HUES48 (cell line): ENCODE measurements around the gene NELL1.

ENCODE experiments used
- H3K27ac ChIP-seq: one replicate; pipeline ENCODE4 v1.7.0; 2013; ENCODE audit warnings: low read depth, low read length, inconsistent platforms
- H3K27me3 ChIP-seq: 2 replicates; pipeline ENCODE4 v1.6.1; 2013; ENCODE audit warnings: mild to moderate bottlenecking, low read length; ENCODE audit not compliant: control insufficient read depth, insufficient read depth
- H3K36me3 ChIP-seq: 2 replicates; pipeline ENCODE4 v1.6.1; 2013; ENCODE audit warnings: low read length; ENCODE audit not compliant: control insufficient read depth, insufficient read depth
- H3K4me1 ChIP-seq: 2 replicates; pipeline ENCODE4 v1.6.1; 2013; ENCODE audit warnings: mild to moderate bottlenecking, low read length; ENCODE audit not compliant: control insufficient read depth, insufficient read depth
- H3K4me3 ChIP-seq: 2 replicates; pipeline ENCODE4 v1.5.1; 2013; ENCODE audit warnings: mild to moderate bottlenecking, low read depth, low read length
- H3K9ac ChIP-seq: 2 replicates; pipeline ENCODE4 v1.6.1; 2013; ENCODE audit warnings: mild to moderate bottlenecking, low read depth, low read length, moderate library complexity
- H3K9me3 ChIP-seq: 2 replicates; pipeline ENCODE4 v1.6.1; 2013; ENCODE audit warnings: low read length; ENCODE audit not compliant: control insufficient read depth, insufficient read depth

NELL1 gene

GRCh38 chr11:21564833-21565682 is 895.7 kb downstream of the NELL1 start:
- H3K4me3 ChIP-seq, result no peak overlapping the region
- H3K27ac ChIP-seq, result no peak overlapping the region
- no peaks in the 10 kb centered on the region for H3K27me3 ChIP-seq
- H3K9ac ChIP-seq, result no peak overlapping the region
- H3K4me1 ChIP-seq, result peaks cover 7% of the 10 kb centered on the region
- no peaks in the 10 kb centered on the region for H3K36me3 ChIP-seq
- no peaks in the 10 kb centered on the region for H3K9me3 ChIP-seq

GRCh38 chr11:21566521-21567117 is 897.2 kb downstream of the NELL1 start:
- Histone ChIP-seq H3K4me1 (peaks cover 3% of the 10 kb centered on the region; the same call in 1 of the 2 replicates), H3K27ac (no peak overlapping the region), H3K36me3 (no peaks in the 10 kb centered on the region), H3K27me3 (no peaks in the 10 kb centered on the region), H3K4me3 (no peak overlapping the region), H3K9ac (no peak overlapping the region), H3K9me3 (no peaks in the 10 kb centered on the region)

GRCh38 chr11:21567645-21568290 is 898.4 kb downstream of the NELL1 start:
- Histone ChIP-seq H3K4me1 (no peaks in the 10 kb centered on the region), H3K9ac (no peak overlapping the region), H3K27me3 (no peaks in the 10 kb centered on the region), H3K9me3 (no peaks in the 10 kb centered on the region), H3K27ac (no peak overlapping the region), H3K36me3 (no peaks in the 10 kb centered on the region), H3K4me3 (no peak overlapping the region)

GRCh38 chr11:21572210-21572609 is 902.8 kb downstream of the NELL1 start:
- Histone ChIP-seq H3K9ac (no peak overlapping the region), H3K27me3 (no peaks in the 10 kb centered on the region), H3K27ac (no peak overlapping the region)

GRCh38 chr11:21582791-21583190 is 913.4 kb downstream of the NELL1 start:
- H3K4me1 ChIP-seq, result no peaks in the 10 kb centered on the region
- no peaks in the 10 kb centered on the region for H3K36me3 ChIP-seq
- H3K27me3 ChIP-seq, result no peaks in the 10 kb centered on the region
- no peaks in the 10 kb centered on the region for H3K9me3 ChIP-seq
- no peak overlapping the region for H3K4me3 ChIP-seq
- no peak overlapping the region for H3K27ac ChIP-seq
- H3K9ac ChIP-seq, result no peak overlapping the region

More at GRCh38 chr11:21572210-21572609, 902.8 kb downstream of the NELL1 start:
- H3K4me1 ChIP-seq, result no peaks in the 10 kb centered on the region
- no peak overlapping the region for H3K4me3 ChIP-seq
- no peaks in the 10 kb centered on the region for H3K9me3 ChIP-seq
- no peaks in the 10 kb centered on the region for H3K36me3 ChIP-seq

GRCh38 chr11:21588754-21589153 is 919.4 kb downstream of the NELL1 start:
- no peaks in the 10 kb centered on the region for H3K27me3 ChIP-seq
- H3K9ac ChIP-seq, result no peak overlapping the region
- H3K27ac ChIP-seq, result no peak overlapping the region
- no peaks in the 10 kb centered on the region for H3K4me1 ChIP-seq
- H3K36me3 ChIP-seq, result no peaks in the 10 kb centered on the region
- H3K4me3 ChIP-seq, result no peak overlapping the region
- no peaks in the 10 kb centered on the region for H3K9me3 ChIP-seq

- no peak overlapping the region for H3K9ac ChIP-seq
- no peaks in the 10 kb centered on the region for H3K27me3 ChIP-seq
- H3K36me3 ChIP-seq, result no peaks in the 10 kb centered on the region
- no peaks in the 10 kb centered on the region for H3K9me3 ChIP-seq
- H3K27ac ChIP-seq, result no peak overlapping the region
- no peak overlapping the region for H3K4me3 ChIP-seq
- no peaks in the 10 kb centered on the region for H3K4me1 ChIP-seq
These were observed 933.3 kb downstream of the NELL1 start for GRCh38 chr11:21602699-21603098.

- Histone ChIP-seq H3K27ac (no peak overlapping the region), H3K9ac (no peak overlapping the region), H3K27me3 (no peaks in the 10 kb centered on the region), H3K4me1 (no peaks in the 10 kb centered on the region), H3K9me3 (no peaks in the 10 kb centered on the region), H3K36me3 (no peaks in the 10 kb centered on the region), H3K4me3 (no peak overlapping the region)
These were observed 934.5 kb downstream of the NELL1 start for GRCh38 chr11:21603886-21604285.

- Histone ChIP-seq H3K27ac (no peak overlapping the region), H3K27me3 (no peaks in the 10 kb centered on the region), H3K9me3 (no peaks in the 10 kb centered on the region), H3K4me1 (no peaks in the 10 kb centered on the region), H3K36me3 (no peaks in the 10 kb centered on the region), H3K9ac (no peak overlapping the region), H3K4me3 (no peak overlapping the region)
These were observed 935.2 kb downstream of the NELL1 start for GRCh38 chr11:21604564-21604963.

- no peak overlapping the region for H3K27ac ChIP-seq
- no peaks in the 10 kb centered on the region for H3K9me3 ChIP-seq
- H3K4me3 ChIP-seq, result no peak overlapping the region
- H3K4me1 ChIP-seq, result no peaks in the 10 kb centered on the region
- H3K36me3 ChIP-seq, result no peaks in the 10 kb centered on the region
- H3K9ac ChIP-seq, result no peak overlapping the region
- no peaks in the 10 kb centered on the region for H3K27me3 ChIP-seq
These were observed 942.9 kb downstream of the NELL1 start for GRCh38 chr11:21612326-21612725.

GRCh38 chr11:21614961-21615360 is 945.6 kb downstream of the NELL1 start:
- H3K27ac ChIP-seq, result no peak overlapping the region
- no peaks in the 10 kb centered on the region for H3K9me3 ChIP-seq
- peaks cover 5% of the 10 kb centered on the region; the same call in 1 of the 2 replicates for H3K4me1 ChIP-seq
- H3K27me3 ChIP-seq, result no peaks in the 10 kb centered on the region
- H3K36me3 ChIP-seq, result no peaks in the 10 kb centered on the region
- H3K9ac ChIP-seq, result no peak overlapping the region
- H3K4me3 ChIP-seq, result no peak overlapping the region
